ENCODE results near the gene FAM118A. TPM values are rescaled to one million over a fixed set of nuclear protein-coding genes. Genes with fewer than 3 reads are reported as not detected.
A peak's percentile ranks its signal among the peaks of the same experiment; 100 is the strongest.
"Not testable (repeated sequence)": the region's sequence is repeated elsewhere in the genome, so short reads cannot be mapped to it uniquely, and the experiment has no call there.

The FAM118A gene
- total RNA-seq, 1 donor = 73.2 TPM

GRCh38 chr22:45358127-45358526 is 48.4 kb downstream of the FAM118A start:
- no peak for DNase-seq (ENCODE audit: low read depth in 2 of 3, low spot score in 2 of 3)

- DNase-seq (ENCODE audit: low read depth in 2 of 3, low spot score in 2 of 3) = no peak
These were observed 49.9 kb downstream of the FAM118A start for GRCh38 chr22:45359627-45360026.

GRCh38 chr22:45366713-45367112 is 57.0 kb downstream of the FAM118A start:
- DNase-seq (ENCODE audit: low read depth in 2 of 3, low spot score in 2 of 3) = no peak

- not testable (repeated sequence) for DNase-seq (ENCODE audit: low read depth in 2 of 3, low spot score in 2 of 3)
These were observed 63.9 kb downstream of the FAM118A start for GRCh38 chr22:45373592-45373991.

DNA sequence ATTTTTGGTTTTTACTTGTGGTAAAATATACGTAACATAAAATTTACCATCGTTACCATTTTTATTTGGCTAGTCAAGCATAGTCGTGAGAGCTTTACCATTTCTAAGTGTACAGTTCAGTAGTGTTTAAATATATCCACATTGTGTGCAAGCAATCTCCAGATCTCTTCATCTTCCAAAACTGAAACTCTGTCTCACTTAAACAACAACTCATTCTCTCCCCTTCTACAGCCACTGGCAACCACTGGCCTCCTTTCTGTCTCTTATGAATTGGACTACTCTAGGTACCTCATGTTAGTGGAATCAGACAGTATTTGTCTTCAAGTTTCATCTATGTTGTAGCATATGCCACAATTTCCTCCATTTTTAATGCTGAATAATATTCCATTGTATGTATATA is 66.3 kb downstream of the FAM118A start:
- DNase-seq (ENCODE audit: low read depth in 2 of 3, low spot score in 2 of 3) = no peak

GRCh38 chr22:45376703-45377102 is 67.0 kb downstream of the FAM118A start:
- peak in 2 of 3 donors; percentile 56 to 81 for DNase-seq (ENCODE audit: low read depth in 2 of 3, low spot score in 2 of 3)

DNA sequence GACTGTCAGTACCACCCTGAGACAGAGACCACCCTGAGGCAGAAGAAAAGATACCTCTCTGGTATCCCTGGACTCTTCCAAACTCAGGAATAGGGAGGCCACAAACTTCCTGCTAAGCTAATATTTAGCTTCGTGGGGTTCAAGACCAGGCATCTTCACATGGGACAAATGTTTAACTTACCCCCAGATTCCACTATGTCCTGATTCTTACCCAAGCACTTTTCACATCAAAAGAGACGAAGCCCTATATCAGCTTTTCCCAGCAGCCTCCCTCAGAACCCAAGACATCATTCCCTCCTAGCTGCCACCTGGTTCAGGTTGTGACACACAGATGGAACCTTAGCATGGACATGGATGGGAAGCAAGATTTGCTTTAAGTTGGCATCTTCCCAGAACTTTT is 71.6 kb downstream of the FAM118A start:
- no peak for DNase-seq (ENCODE audit: low read depth in 2 of 3, low spot score in 2 of 3)

GRCh38 chr22:45389546-45389945 is 79.8 kb downstream of the FAM118A start:
- DNase-seq (ENCODE audit: low read depth in 2 of 3, low spot score in 2 of 3) = no peak

Other genes starting within 250 kb of the FAM118A start
- 47.7 TPM for gene NUP50, start 146.0 kb upstream of the FAM118A start, total RNA-seq
- 68.7 TPM for gene KIAA0930, start 69.0 kb upstream of the FAM118A start, total RNA-seq
- gene UPK3A, start 25.0 kb upstream of the FAM118A start, total RNA-seq = not detected
- not detected for gene SMC1B, start 103.7 kb downstream of the FAM118A start, total RNA-seq
- 0.54 TPM for gene RIBC2, start 103.8 kb downstream of the FAM118A start, total RNA-seq
- 0.27 TPM for gene FBLN1, start 192.9 kb downstream of the FAM118A start, total RNA-seq

Data from hematopoietic multipotent progenitor cell (in vitro differentiated cells).